Suprapubic skin (tissue), 4 donors: ENCODE results near the gene SFTPD. TPM values are rescaled to one million over a fixed set of nuclear protein-coding genes. Genes with fewer than 3 reads are reported as not detected.
"Not testable (repeated sequence)": the region's sequence is repeated elsewhere in the genome, so short reads cannot be mapped to it uniquely, and the experiment has no call there.

Experiments used
- DNase-seq, 2 donors: peaks; one replicate each; pipeline ENCODE4 v3.0.0-alpha.2; 2019; ENCODE audit warnings: low spot score in 2 of 2
- H3K27ac ChIP-seq: fragments of 200-600 bp; sonication (generic); one replicate; pipeline ENCODE4 v1.5.1; 2019
- H3K27me3 ChIP-seq: fragments of 200-600 bp; sonication (generic); one replicate; pipeline ENCODE4 v1.5.1; 2019
- H3K36me3 ChIP-seq: fragments of 200-600 bp; sonication (generic); one replicate; pipeline ENCODE4 v1.5.1; 2019
- H3K4me1 ChIP-seq: fragments of 200-600 bp; sonication (generic); one replicate; pipeline ENCODE4 v1.5.1; 2019
- H3K4me3 ChIP-seq: fragments of 200-600 bp; sonication (generic); one replicate; pipeline ENCODE4 v1.5.1; 2019; ENCODE audit warnings: mild to moderate bottlenecking
- H3K9me3 ChIP-seq: fragments of 200-600 bp; sonication (generic); one replicate; pipeline ENCODE4 v1.5.1; 2019
- CTCF ChIP-seq, 2 donors: fragments of 200-600 bp in 1 of 2; fragments of 450-650 bp in 1 of 2; sonication (generic) in 1 of 2; IDR thresholded peaks; one replicate each; pipeline ENCODE4 v1.5.1; 2016 to 2019; ENCODE audit warnings: antibody characterized with exemption in 2 of 2, mild to moderate bottlenecking in 1 of 2, moderate library complexity in 1 of 2
- EP300 ChIP-seq: sonication (generic); formaldehyde crosslinking; IDR thresholded peaks from one replicate; pipeline ENCODE4 v1.6.1; 2017; ENCODE audit warnings: antibody characterized with exemption
- POLR2A ChIP-seq, 2 donors: fragments of 450-650 bp; IDR thresholded peaks; one replicate each; pipeline ENCODE4 v1.6.1; 2017; ENCODE audit warnings: antibody characterized with exemption in 2 of 2, mild to moderate bottlenecking in 2 of 2, moderate library complexity in 2 of 2
- POLR2AphosphoS5 ChIP-seq, 3 donors: sonication (generic); formaldehyde crosslinking; IDR thresholded peaks; one replicate each; pipeline ENCODE4 v1.6.1; 2017; ENCODE audit warnings: antibody characterized with exemption in 3 of 3
- WGBS: methylation state at CpG from one replicate; pipeline ENCODE4 v1.1.5; 2018; 5-methylcytosine and 5-hydroxymethylcytosine counted together
- total RNA-seq, 4 donors: library from RNA; depleted of rRNA; stranded (reverse); fragments of >200 nt; gene quantifications; one replicate each; pipeline ENCODE4 v1.1.0, GENCODE V29; 2016

SFTPD gene
- total RNA-seq, 4 donors from 2014 or later: 2.7 to 4.7 (median 3.0) TPM; not detected in 1

GRCh38 chr10:79923145-79923544 is 25.8 kb downstream of the SFTPD start:
- Histone ChIP-seq H3K27ac (no peak overlapping the region), H3K9me3 (no peaks in the 10 kb centered on the region), H3K36me3 (no peaks in the 10 kb centered on the region), H3K27me3 (no peaks in the 10 kb centered on the region), H3K4me3 (no peak overlapping the region), H3K4me1 (no peaks in the 10 kb centered on the region)
- WGBS: 89% methylated on average over 3 of the region's 3 CpGs
- TF ChIP-seq CTCF (IDR thresholded peaks at IDR 0.05) (no peak), POLR2A (IDR thresholded peaks at IDR 0.05) (no peak), POLR2AphosphoS5 (IDR thresholded peaks at IDR 0.05) (no peak), EP300 (no peak)
- no peak for DNase-seq

GRCh38 chr10:79922011-79922412 is 26.9 kb downstream of the SFTPD start:
- WGBS: 89% methylated on average over 5 of the region's 6 CpGs
- not testable (repeated sequence) for DNase-seq, H3K4me1 ChIP-seq, H3K36me3 ChIP-seq, H3K9me3 ChIP-seq, H3K27ac ChIP-seq, H3K27me3 ChIP-seq, H3K4me3 ChIP-seq

GRCh38 chr10:79915838-79916237 is 33.1 kb downstream of the SFTPD start:
- not testable (repeated sequence) for H3K36me3 ChIP-seq, H3K27ac ChIP-seq, DNase-seq, H3K4me1 ChIP-seq, H3K9me3 ChIP-seq, H3K4me3 ChIP-seq, H3K27me3 ChIP-seq
- 88% methylated on average over 2 of the region's 2 CpGs for WGBS

- H3K36me3 ChIP-seq, H3K27ac ChIP-seq, H3K27me3 ChIP-seq, H3K4me1 ChIP-seq, H3K9me3 ChIP-seq, H3K4me3 ChIP-seq, DNase-seq: not testable (repeated sequence)
- WGBS: 67% methylated on average over 1 of the region's 1 CpG
Observed at GRCh38 chr10:79914512-79914911, 34.4 kb downstream of the SFTPD start.

- TF ChIP-seq CTCF (IDR thresholded peaks at IDR 0.05) (no peak), POLR2AphosphoS5 (IDR thresholded peaks at IDR 0.05) (no peak), POLR2A (IDR thresholded peaks at IDR 0.05) (no peak), EP300 (no peak)
- Histone ChIP-seq H3K4me1 (no peaks in the 10 kb centered on the region), H3K36me3 (no peaks in the 10 kb centered on the region), H3K27me3 (peaks cover 5% of the 10 kb centered on the region), H3K9me3 (no peaks in the 10 kb centered on the region), H3K4me3 (no peak overlapping the region), H3K27ac (no peak overlapping the region)
- DNase-seq: no peak
- 93% methylated on average over 2 of the region's 2 CpGs for WGBS
Observed at GRCh38 chr10:79910836-79911235, 38.1 kb downstream of the SFTPD start.

- H3K27ac ChIP-seq: no peak overlapping the region
- H3K4me1 ChIP-seq: peaks cover 4% of the 10 kb centered on the region
- DNase-seq: no peak
- H3K4me3 ChIP-seq: no peak overlapping the region
- H3K9me3 ChIP-seq: no peaks in the 10 kb centered on the region
- H3K36me3 ChIP-seq: no peaks in the 10 kb centered on the region
- peaks cover 8% of the 10 kb centered on the region for H3K27me3 ChIP-seq
- 86% methylated on average over 3 of the region's 3 CpGs for WGBS
- no peak for TF ChIP-seq POLR2AphosphoS5 (IDR thresholded peaks at IDR 0.05)
- no peak for TF ChIP-seq EP300
- no peak for TF ChIP-seq CTCF (IDR thresholded peaks at IDR 0.05)
- no peak for TF ChIP-seq POLR2A (IDR thresholded peaks at IDR 0.05)
Observed at GRCh38 chr10:79910344-79910743, 38.6 kb downstream of the SFTPD start.
